ENCODE data around the gene CXCL3.
"Not testable (repeated sequence)": the region's sequence is repeated elsewhere in the genome, so short reads cannot be mapped to it uniquely, and the experiment has no call there.

Gene CXCL3

DNA sequence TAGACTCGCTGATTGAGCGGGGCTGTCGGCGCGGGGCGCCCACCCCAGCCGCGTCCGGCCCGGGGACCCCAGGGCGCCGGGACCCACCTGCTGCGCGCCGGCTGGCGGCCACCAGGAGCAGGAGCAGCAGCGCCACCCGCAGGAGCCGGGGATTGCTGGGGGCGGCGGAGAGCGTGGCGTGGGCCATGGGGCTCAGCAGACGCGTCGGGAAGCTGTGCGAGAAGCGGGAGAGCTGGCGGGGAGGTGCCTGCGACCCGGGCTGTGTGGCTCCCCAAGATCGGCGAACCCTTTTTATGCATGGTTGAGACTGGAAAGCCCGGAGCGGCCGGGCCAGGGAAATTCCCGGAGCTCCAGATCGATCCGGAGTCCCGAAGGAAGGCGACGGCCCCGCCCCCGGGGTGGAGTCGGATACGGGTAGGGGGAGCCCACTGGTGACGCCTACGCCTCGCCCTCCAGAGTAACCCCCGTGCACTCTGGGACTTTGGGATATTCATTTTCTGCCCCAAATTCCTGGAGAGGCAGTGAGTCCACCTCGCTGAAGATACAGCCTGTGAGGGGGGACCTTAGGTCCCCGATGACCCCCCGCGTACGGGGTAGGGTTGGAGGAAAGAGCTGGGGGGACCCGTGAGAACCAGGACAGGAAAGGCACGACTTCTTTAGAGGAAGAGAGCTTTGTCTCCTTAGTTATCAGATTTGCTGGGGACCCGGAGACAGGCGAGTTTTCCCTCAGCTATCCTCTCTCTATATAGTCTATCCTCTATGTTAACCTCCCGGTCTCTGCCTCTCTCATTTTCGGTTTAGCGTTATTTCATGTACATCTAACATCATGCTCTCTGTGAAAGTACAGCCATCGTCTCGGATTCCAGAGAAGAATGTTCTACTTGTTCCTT lies at the start of gene CXCL3:
Gene CXCL3, minus strand, starts transcription at position 265 of the 890 bp plus-strand sequence. Its CDS starts 78 bp downstream, at position 187.
- no peak for TF ChIP-seq ZNF274 (IDR thresholded peaks at IDR 0.05; ENCODE audit: low read depth, low read length)
- H3K4me3 ChIP-seq (ENCODE audit: low read length): peak within 1 kb of the TSS; percentile 81

DNA sequence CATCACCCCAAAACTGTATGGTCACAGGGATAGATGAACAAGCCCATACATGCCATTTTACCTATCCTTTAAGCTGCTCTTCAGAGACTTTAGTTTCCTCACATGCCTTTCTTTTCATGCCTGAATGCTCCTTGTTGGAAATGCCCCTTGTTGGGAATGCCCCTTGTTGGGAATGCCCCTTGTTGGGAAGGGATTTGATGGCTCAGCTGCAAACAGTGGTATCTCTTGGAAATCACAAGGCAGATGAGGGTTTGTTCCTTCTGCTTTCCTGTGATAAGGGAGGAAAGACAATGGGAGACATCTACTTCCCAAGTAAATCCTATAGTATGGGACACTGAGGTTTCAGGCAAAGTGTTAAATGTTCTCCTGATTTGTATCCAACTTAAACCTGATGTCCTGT lies 49.0 kb upstream of the CXCL3 start:
- TF ChIP-seq ZNF274 (IDR thresholded peaks at IDR 0.05; ENCODE audit: low read depth, low read length): no peak
- H3K4me3 ChIP-seq (ENCODE audit: low read length): no peak overlapping the region

DNA sequence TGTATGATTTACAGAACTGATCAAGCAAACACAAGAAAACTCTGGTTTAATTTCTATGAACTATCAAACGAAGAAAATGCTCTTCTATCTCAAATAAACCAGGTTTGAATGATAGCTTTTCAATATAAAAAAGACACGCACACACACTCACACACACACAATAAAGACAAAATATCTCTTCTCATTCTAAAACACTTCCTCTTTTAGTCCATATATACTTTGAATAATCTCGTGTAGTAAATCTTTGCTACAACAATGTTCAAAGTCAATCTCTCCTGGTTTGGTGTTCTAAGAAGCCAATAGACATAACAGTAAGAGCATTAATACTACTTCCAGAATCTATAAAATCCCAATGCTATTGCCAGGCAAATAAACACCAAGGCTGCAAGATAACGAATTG lies 47.2 kb upstream of the CXCL3 start:
- no peak overlapping the region for H3K4me3 ChIP-seq (ENCODE audit: low read length)
- no peak for TF ChIP-seq ZNF274 (IDR thresholded peaks at IDR 0.05; ENCODE audit: low read depth, low read length)

DNA sequence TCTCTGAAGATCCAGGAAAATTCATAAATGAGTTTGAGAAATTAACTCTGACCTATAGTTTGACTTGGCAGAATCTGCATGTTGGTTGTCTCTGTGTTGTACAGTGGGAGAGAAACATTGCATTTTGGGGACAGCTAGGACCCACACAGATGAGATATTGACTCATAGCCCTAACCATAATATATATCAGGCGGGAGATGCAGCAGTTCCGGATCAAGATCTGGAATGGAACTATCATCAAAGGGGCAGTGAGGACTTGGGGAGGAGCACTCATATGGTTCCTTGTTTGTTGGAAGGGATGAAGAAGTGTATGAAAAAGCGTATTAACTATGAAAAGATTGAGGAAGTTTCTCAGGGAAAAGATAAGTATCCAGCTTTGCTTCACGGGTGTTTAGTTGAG lies 46.5 kb upstream of the CXCL3 start:
- no peak for TF ChIP-seq ZNF274 (IDR thresholded peaks at IDR 0.05; ENCODE audit: low read depth, low read length)
- no peak overlapping the region for H3K4me3 ChIP-seq (ENCODE audit: low read length)

GRCh38 chr4:74083546-74083945 lies 45.1 kb upstream of the CXCL3 start:
- no peak for TF ChIP-seq ZNF274 (IDR thresholded peaks at IDR 0.05; ENCODE audit: low read depth, low read length)
- no peak overlapping the region for H3K4me3 ChIP-seq (ENCODE audit: low read length)

DNA sequence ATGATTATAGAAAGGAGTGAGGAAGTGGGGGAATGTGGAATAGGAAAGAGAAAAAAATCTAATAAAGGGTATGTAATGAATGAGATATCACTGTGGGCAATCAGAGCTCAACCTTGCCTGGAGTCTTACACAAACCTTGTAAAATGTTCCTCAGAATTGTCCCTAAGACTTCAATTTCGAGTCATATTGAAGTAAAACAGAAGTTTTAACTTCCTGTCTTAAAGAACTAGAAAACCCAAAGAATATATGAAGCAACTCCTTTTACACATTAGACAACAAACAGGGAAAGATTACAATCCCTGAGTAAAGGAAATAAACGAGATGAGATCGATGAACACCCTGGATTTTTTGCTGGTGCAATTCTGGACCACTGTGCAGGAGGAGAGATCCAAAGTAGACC lies 42.5 kb upstream of the CXCL3 start:
- no peak overlapping the region for H3K4me3 ChIP-seq (ENCODE audit: low read length)
- TF ChIP-seq ZNF274 (IDR thresholded peaks at IDR 0.05; ENCODE audit: low read depth, low read length): no peak

- H3K4me3 ChIP-seq (ENCODE audit: low read length): not testable (repeated sequence)
Observed at GRCh38 chr4:74080351-74080750, 41.9 kb upstream of the CXCL3 start.

DNA sequence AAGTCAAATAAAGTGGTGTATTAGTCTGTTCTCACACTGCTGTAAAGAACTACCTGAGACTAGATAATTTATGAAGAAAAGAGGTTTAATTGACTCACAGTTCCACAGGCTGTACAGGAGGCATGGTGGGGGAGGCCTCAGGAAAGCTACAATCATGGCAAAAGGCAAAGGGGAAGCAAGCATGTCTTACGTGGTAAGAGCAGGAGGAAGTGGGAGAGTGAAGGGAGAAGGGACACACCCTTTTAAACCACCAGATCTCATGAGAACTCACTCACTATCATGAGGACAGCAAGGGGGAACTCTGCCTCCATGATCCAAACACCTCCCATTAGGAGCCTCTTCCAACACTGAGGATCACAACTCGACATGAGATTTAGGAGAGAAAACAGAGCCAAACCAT lies 40.5 kb upstream of the CXCL3 start:
- H3K4me3 ChIP-seq (ENCODE audit: low read length): not testable (repeated sequence)

- H3K4me3 ChIP-seq (ENCODE audit: low read length): no peak overlapping the region
- TF ChIP-seq ZNF274 (IDR thresholded peaks at IDR 0.05; ENCODE audit: low read depth, low read length): no peak
Observed at GRCh38 chr4:74073358-74073757, 34.9 kb upstream of the CXCL3 start.

DNA sequence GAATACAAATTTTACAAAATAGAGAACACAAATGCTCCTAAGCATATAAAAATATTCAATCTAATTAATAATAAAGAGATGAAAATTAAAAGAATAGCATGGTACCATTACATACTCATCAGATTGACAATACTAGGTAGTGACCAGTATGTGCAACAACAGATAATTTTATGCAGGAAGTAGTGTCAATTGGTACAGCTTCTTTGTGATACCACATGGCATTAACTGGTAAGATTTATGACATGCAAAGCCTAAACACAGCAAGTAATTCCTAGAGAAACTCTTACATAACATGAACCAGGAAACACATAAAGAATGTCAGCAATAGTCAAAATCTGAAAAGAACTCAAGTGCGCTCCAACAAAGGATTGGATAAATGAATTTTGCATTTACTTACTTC lies 34.2 kb upstream of the CXCL3 start:
- no peak overlapping the region for H3K4me3 ChIP-seq (ENCODE audit: low read length)
- TF ChIP-seq ZNF274 (IDR thresholded peaks at IDR 0.05; ENCODE audit: low read depth, low read length): no peak

GRCh38 chr4:74067586-74067985 lies 29.1 kb upstream of the CXCL3 start:
- TF ChIP-seq ZNF274 (IDR thresholded peaks at IDR 0.05; ENCODE audit: low read depth, low read length): no peak
- no peak overlapping the region for H3K4me3 ChIP-seq (ENCODE audit: low read length)

DNA sequence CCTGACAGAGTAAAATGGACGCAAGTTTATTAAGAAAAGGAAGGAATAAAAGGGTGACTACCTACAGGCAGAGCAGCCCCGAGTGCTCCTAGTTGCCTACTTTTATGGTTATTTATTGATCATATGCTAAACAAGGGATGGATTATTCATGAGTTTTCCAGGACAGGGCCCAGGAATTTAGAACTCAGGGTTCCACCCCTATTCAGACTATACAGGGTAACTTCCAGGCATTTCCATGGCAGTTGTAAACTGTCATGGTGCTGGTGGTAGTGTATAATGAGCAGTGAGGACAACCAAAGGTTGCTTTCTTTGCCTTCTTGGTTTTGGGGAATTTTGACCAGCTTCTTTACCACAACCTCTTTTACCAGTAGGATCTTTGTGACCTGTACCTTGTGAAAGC lies 27.7 kb upstream of the CXCL3 start:
- H3K4me3 ChIP-seq (ENCODE audit: low read length): no peak overlapping the region
- TF ChIP-seq ZNF274 (IDR thresholded peaks at IDR 0.05; ENCODE audit: low read depth, low read length): no peak

DNA sequence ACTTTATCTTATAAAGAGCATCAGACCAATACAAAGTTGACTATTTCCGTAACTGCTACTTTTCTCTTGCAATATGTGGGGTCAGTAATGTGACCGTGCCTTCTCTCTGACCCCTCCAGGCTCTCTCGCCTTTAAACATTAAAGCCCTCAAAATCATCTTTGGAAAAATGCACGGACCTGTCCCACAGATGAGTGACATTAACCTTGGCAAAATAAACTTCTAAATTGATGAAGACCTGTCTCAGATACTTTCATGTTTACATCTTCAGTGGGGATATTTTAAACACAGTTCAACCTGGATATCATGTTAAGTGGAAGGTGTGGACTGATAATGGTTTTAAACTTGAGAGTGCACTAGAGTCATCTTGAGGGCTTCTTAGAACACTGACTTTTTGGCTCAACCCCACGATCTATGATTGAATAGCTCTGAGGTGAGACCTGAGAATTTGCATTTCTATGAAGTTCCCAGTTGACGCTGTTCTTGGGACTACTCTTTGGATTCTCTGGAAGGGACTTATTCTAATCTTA lies 26.7 kb upstream of the CXCL3 start:
- no peak for TF ChIP-seq ZNF274 (IDR thresholded peaks at IDR 0.05; ENCODE audit: low read depth, low read length)
- no peak overlapping the region for H3K4me3 ChIP-seq (ENCODE audit: low read length)

- H3K4me3 ChIP-seq (ENCODE audit: low read length): no peak overlapping the region
- TF ChIP-seq ZNF274 (IDR thresholded peaks at IDR 0.05; ENCODE audit: low read depth, low read length): no peak
Observed at GRCh38 chr4:74063859-74064258, 25.4 kb upstream of the CXCL3 start.

DNA sequence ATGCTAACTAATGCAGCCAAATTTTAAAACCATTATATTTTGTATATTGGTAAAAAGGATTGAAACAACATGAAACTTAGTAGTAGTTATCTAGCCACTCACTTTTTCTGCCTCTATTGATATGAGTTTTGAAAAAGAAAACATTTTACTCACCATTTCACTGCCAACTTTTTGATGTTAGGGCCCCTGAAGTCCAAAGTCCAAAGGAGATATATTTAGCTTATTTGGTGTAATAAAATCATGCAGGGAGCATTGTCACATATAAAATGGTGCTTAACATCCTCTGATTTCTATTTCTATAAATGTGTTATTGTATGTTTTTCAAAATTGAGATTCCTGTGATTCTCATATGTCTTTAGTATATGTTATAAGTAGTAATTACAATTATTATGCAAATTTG lies 24.5 kb upstream of the CXCL3 start:
- TF ChIP-seq ZNF274 (IDR thresholded peaks at IDR 0.05; ENCODE audit: low read depth, low read length): no peak
- no peak overlapping the region for H3K4me3 ChIP-seq (ENCODE audit: low read length)

DNA sequence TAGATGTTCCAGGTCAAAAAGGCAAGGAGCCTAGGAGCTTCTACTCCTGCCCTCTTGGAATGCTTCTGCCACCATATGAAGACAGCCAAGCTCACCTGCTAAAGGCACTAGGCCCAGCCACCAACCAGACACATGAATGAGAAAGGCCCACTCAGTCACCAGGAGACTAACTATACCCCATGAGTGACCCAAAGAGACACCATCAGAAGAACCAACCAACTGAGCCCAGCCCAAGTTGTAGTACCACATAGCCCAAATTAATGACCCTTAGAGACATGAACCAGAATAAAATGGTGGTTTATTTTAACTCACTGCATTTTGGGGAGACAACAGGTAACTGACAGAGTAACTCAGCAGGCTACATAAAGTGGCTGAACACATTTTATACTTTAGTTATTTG lies 22.9 kb upstream of the CXCL3 start:
- TF ChIP-seq ZNF274 (IDR thresholded peaks at IDR 0.05; ENCODE audit: low read depth, low read length): no peak
- H3K4me3 ChIP-seq (ENCODE audit: low read length): no peak overlapping the region

All from GM08714 (cell line).